Natural killer cell (primary cell): ENCODE measurements around the gene MYLK. TPM values are rescaled to one million over a fixed set of nuclear protein-coding genes. Genes with fewer than 3 reads are reported as not detected.
A peak's percentile ranks its signal among the peaks of the same experiment; 100 is the strongest.

Experiments used
- ATAC-seq, 3 donors: fragments of 150-1000 bp in 2 of 3; fragments of 200-7000 bp in 1 of 3; cut with Tn5 transposase; 1 replicate in 1 of 3; 2 replicates in 2 of 3; pipeline ENCODE4 v1.10.0; 2021; ENCODE audit warnings: mild to moderate bottlenecking in 2 of 3, moderate library complexity in 2 of 3
- DNase-seq, 2 donors: peaks; one replicate each; pipeline versions ENCODE4 v3.0.0 to v3.0.0-alpha.2; 2013 to 2021; ENCODE audit warnings: mixed read lengths in 1 of 2
- H3K27ac ChIP-seq: one replicate; pipeline ENCODE4 v1.5.1; 2013; ENCODE audit warnings: mild to moderate bottlenecking, low read length
- H3K27me3 ChIP-seq: one replicate; pipeline ENCODE4 v1.6.1; 2013; ENCODE audit warnings: low read length; ENCODE audit not compliant: control insufficient read depth, insufficient read depth
- H3K36me3 ChIP-seq: one replicate; pipeline ENCODE4 v1.6.1; 2013; ENCODE audit warnings: low read length; ENCODE audit not compliant: control insufficient read depth, insufficient read depth
- H3K4me1 ChIP-seq: one replicate; pipeline ENCODE4 v1.6.1; 2013; ENCODE audit warnings: low read length; ENCODE audit not compliant: control insufficient read depth, insufficient read depth
- H3K4me3 ChIP-seq: one replicate; pipeline ENCODE4 v1.5.1; 2013; ENCODE audit warnings: low read length
- H3K9me3 ChIP-seq: one replicate; pipeline ENCODE4 v1.6.1; 2013; ENCODE audit warnings: low read length; ENCODE audit not compliant: control insufficient read depth, insufficient read depth
- H3K27ac Mint-ChIP-seq, 2 donors: one replicate each; pipeline ENCODE4 v1.8.0; 2022; ENCODE audit warnings: mild to moderate bottlenecking in 2 of 2, mixed read lengths in 2 of 2, moderate library complexity in 1 of 2
- H3K27me3 Mint-ChIP-seq, 2 donors: one replicate each; pipeline ENCODE4 v1.8.0; 2022; ENCODE audit warnings: low read depth in 2 of 2, mixed read lengths in 2 of 2
- H3K36me3 Mint-ChIP-seq: one replicate; pipeline ENCODE4 v1.8.0; 2022; ENCODE audit warnings: mixed read lengths
- H3K4me1 Mint-ChIP-seq, 2 donors: one replicate each; pipeline ENCODE4 v1.8.0; 2022; ENCODE audit warnings: mixed read lengths in 2 of 2
- H3K4me3 Mint-ChIP-seq: one replicate; pipeline ENCODE4 v1.8.0; 2022; ENCODE audit warnings: mild to moderate bottlenecking, moderate library complexity, mixed read lengths
- H3K9me3 Mint-ChIP-seq, 2 donors: one replicate each; pipeline ENCODE4 v1.8.0; 2022; ENCODE audit warnings: mixed read lengths in 2 of 2
- CTCF ChIP-seq: fragments of 200-600 bp; IDR thresholded peaks from one replicate; pipeline ENCODE4 v1.8.0; 2022; ENCODE audit warnings: antibody characterized with exemption
- WGBS: methylation state at CpG from one replicate; pipeline ENCODE4 v1.1.7; 2013; ENCODE audit warnings: missing lambda C conversion rate; ENCODE audit not compliant: insufficient coverage; 5-methylcytosine and 5-hydroxymethylcytosine counted together
- intact Hi-C: fragments of 100-400 bp; cut with micrococcal nuclease; formaldehyde crosslinking; loops from one replicate; pipeline ENCODE4 v1.14.2; 2022
- total RNA-seq, 4 donors: library from RNA; stranded (reverse); fragments of 120-200 nt in 1 of 4; gene quantifications; one replicate each; pipeline versions ENCODE4 v1.2.3 to v1.2.4, GENCODE V29; 2013 to 2022

MYLK gene
- total RNA-seq, 3 donors from 2014 or later (not counting 1 experiment from before 2014, with no cell fraction given) = 0.39 to 5.4 (median 3.4) TPM

GRCh38 chr3:123724306-123724705 lies 159.8 kb downstream of the MYLK start:
- Histone ChIP-seq H3K27me3 (no peaks in the 10 kb centered on the region), H3K4me1 (no peaks in the 10 kb centered on the region), H3K36me3 (no peaks in the 10 kb centered on the region), H3K27ac (no peak overlapping the region), H3K4me3 (no peak overlapping the region), H3K9me3 (no peaks in the 10 kb centered on the region)
- Mint-ChIP-seq H3K4me3 (no peak overlapping the region), H3K9me3 (no peaks in the 10 kb centered on the region), H3K4me1 (no peaks in the 10 kb centered on the region), H3K36me3 (no peaks in the 10 kb centered on the region), H3K27me3 (peaks cover 8 to 11% of the 10 kb centered on the region in 2 donors), H3K27ac (no peak overlapping the region)
- no peak for DNase-seq
- WGBS = 45% methylated on average over 3 of the region's 3 CpGs
- no peak for ATAC-seq
- intact Hi-C loops = no loop called here
- no peak for TF ChIP-seq CTCF

GRCh38 chr3:123723522-123724168 lies 160.5 kb downstream of the MYLK start:
- H3K4me1 Mint-ChIP-seq = peaks cover 0 to 4% of the 10 kb centered on the region in 2 donors
- no peaks in the 10 kb centered on the region for H3K36me3 ChIP-seq
- peak in 1 of 2 donors; percentile 72 for DNase-seq
- peak; percentile 60 to 84 (median 65) for ATAC-seq
- no peaks in the 10 kb centered on the region for H3K4me1 ChIP-seq
- WGBS = 14% methylated on average over 6 of the region's 9 CpGs
- H3K36me3 Mint-ChIP-seq = no peaks in the 10 kb centered on the region
- H3K4me3 Mint-ChIP-seq = no peak overlapping the region
- intact Hi-C loops = no loop called here
- H3K27ac ChIP-seq = no peak overlapping the region
- H3K9me3 Mint-ChIP-seq = no peaks in the 10 kb centered on the region
- H3K27ac Mint-ChIP-seq = no peak overlapping the region
- H3K9me3 ChIP-seq = no peaks in the 10 kb centered on the region
- H3K4me3 ChIP-seq = no peak overlapping the region
- peak; percentile 74 for TF ChIP-seq CTCF
- H3K27me3 ChIP-seq = no peaks in the 10 kb centered on the region
- H3K27me3 Mint-ChIP-seq = peaks cover 8 to 11% of the 10 kb centered on the region in 2 donors

- H3K36me3 Mint-ChIP-seq = no peaks in the 10 kb centered on the region
- no peaks in the 10 kb centered on the region for H3K27me3 ChIP-seq
- ATAC-seq (no peak), DNase-seq (no peak)
- intact Hi-C loops = no loop called here
- WGBS = 82% methylated on average over 4 of the region's 4 CpGs
- no peak overlapping the region for H3K4me3 ChIP-seq
- peaks cover 0 to 4% of the 10 kb centered on the region in 2 donors for H3K4me1 Mint-ChIP-seq
- no peaks in the 10 kb centered on the region for H3K4me1 ChIP-seq
- no peaks in the 10 kb centered on the region for H3K36me3 ChIP-seq
- no peak overlapping the region for H3K27ac Mint-ChIP-seq
- H3K27ac ChIP-seq = no peak overlapping the region
- no peak overlapping the region for H3K4me3 Mint-ChIP-seq
- no peaks in the 10 kb centered on the region for H3K9me3 ChIP-seq
- TF ChIP-seq CTCF = no peak
- peaks cover 8 to 11% of the 10 kb centered on the region in 2 donors for H3K27me3 Mint-ChIP-seq
- H3K9me3 Mint-ChIP-seq = no peaks in the 10 kb centered on the region
These were observed 161.1 kb downstream of the MYLK start for GRCh38 chr3:123723070-123723469.

GRCh38 chr3:123722456-123722855 lies 161.7 kb downstream of the MYLK start:
- no peak overlapping the region for H3K4me3 Mint-ChIP-seq
- no peak overlapping the region for H3K27ac Mint-ChIP-seq
- intact Hi-C loops = no loop called here
- H3K9me3 ChIP-seq = no peaks in the 10 kb centered on the region
- no peaks in the 10 kb centered on the region for H3K9me3 Mint-ChIP-seq
- no peak for ATAC-seq
- H3K4me1 ChIP-seq = no peaks in the 10 kb centered on the region
- TF ChIP-seq CTCF = no peak
- H3K4me1 Mint-ChIP-seq = peaks cover 0 to 4% of the 10 kb centered on the region in 2 donors
- H3K4me3 ChIP-seq = no peak overlapping the region
- no peak overlapping the region for H3K27ac ChIP-seq
- H3K36me3 ChIP-seq = no peaks in the 10 kb centered on the region
- H3K36me3 Mint-ChIP-seq = no peaks in the 10 kb centered on the region
- 65% methylated on average over 5 of the region's 5 CpGs for WGBS
- DNase-seq = no peak
- H3K27me3 ChIP-seq = no peaks in the 10 kb centered on the region
- H3K27me3 Mint-ChIP-seq = peaks cover 4 to 11% of the 10 kb centered on the region in 2 donors
